OCI-LY7 (cell line): ENCODE results near the gene PIGX. TPM values are rescaled to one million over a fixed set of nuclear protein-coding genes. Genes with fewer than 3 reads are reported as not detected.

Source experiments
- BruUV-seq: library from RNA; stranded (reverse); fragments of 400-500 nt; replicated peaks from 2 replicates; lab custom pipeline; 2021; lab: Mats Ljungman, UMichigan
- CTCF ChIA-PET: fragments of 300-600 bp; sonication (Branson Sonifier 250); formaldehyde crosslinking; loops from one replicate; lab custom pipeline; 2022; ENCODE audit warnings: antibody characterized with exemption; ENCODE audit not compliant: unreplicated experiment; lab: Charles Lee
- POLR2A ChIA-PET: fragments of 300-600 bp; sonication (Branson Sonifier 250); formaldehyde crosslinking; loops from one replicate; lab custom pipeline; 2022; ENCODE audit warnings: antibody characterized with exemption; lab: Charles Lee
- DNase-seq: peaks from one replicate; pipeline ENCODE4 v3.0.0-alpha.2; 2015; ENCODE audit warnings: low spot score
- H2AFZ ChIP-seq: fragments of 200-600 bp; sonication (generic), shearing (Covaris generic); 2 replicates; pipeline ENCODE4 v1.6.1; 2014; ENCODE audit warnings: mild to moderate bottlenecking, antibody characterized with exemption, low read length, moderate library complexity
- H3K27ac ChIP-seq: fragments of 200-600 bp; sonication (generic); 2 replicates; pipeline ENCODE4 v1.5.1; 2014; ENCODE audit warnings: mixed run types, low read depth, mild to moderate bottlenecking, moderate library complexity, low read length, inconsistent platforms; ENCODE audit not compliant: poor library complexity, severe bottlenecking
- H3K36me3 ChIP-seq: fragments of 200-600 bp; sonication (generic); 2 replicates; pipeline ENCODE4 v1.6.1; 2014; ENCODE audit warnings: mild to moderate bottlenecking, antibody characterized with exemption, low read length, moderate library complexity, mixed read lengths; ENCODE audit not compliant: insufficient read depth
- H3K4me1 ChIP-seq: fragments of 200-600 bp; sonication (generic); 2 replicates; pipeline ENCODE4 v1.5.1; 2014; ENCODE audit warnings: mild to moderate bottlenecking, low read length; ENCODE audit not compliant: insufficient read depth, poor library complexity, severe bottlenecking
- H3K4me2 ChIP-seq: fragments of 200-600 bp; sonication (generic); 2 replicates; pipeline ENCODE4 v1.6.1; 2014; ENCODE audit warnings: mild to moderate bottlenecking, low read length
- H3K4me3 ChIP-seq: fragments of 200-600 bp; sonication (generic); 2 replicates; pipeline ENCODE4 v1.5.1; 2014; ENCODE audit warnings: mild to moderate bottlenecking, low read depth, low read length; ENCODE audit not compliant: poor library complexity, severe bottlenecking
- H3K79me2 ChIP-seq: fragments of 200-600 bp; sonication (generic); 2 replicates; pipeline ENCODE4 v1.6.1; 2016; ENCODE audit warnings: low read depth, mild to moderate bottlenecking, low read length, moderate library complexity, mixed read lengths; ENCODE audit not compliant: insufficient read depth
- H3K9me2 ChIP-seq: fragments of 200-600 bp; sonication (generic); 2 replicates; pipeline ENCODE4 v1.6.1; 2016; ENCODE audit warnings: mild to moderate bottlenecking, low read length, mixed read lengths; ENCODE audit not compliant: insufficient read depth
- H3K9me3 ChIP-seq: fragments of 200-600 bp; sonication (generic); 2 replicates; pipeline ENCODE4 v1.6.1; 2014; ENCODE audit warnings: mild to moderate bottlenecking, mixed run types, low read length, mixed read lengths
- H4K20me1 ChIP-seq: fragments of 200-600 bp; sonication (generic); 2 replicates; pipeline ENCODE4 v1.6.1; 2014; ENCODE audit warnings: mild to moderate bottlenecking, antibody characterized with exemption, low read length, moderate library complexity, mixed read lengths; ENCODE audit not compliant: insufficient read depth
- EZH2phosphoT487 ChIP-seq: fragments of 200-600 bp; sonication (generic); IDR thresholded peaks from 2 replicates; pipeline ENCODE4 v1.6.1; 2018; ENCODE audit warnings: low read depth, borderline replicate concordance, mild to moderate bottlenecking, mixed run types, antibody characterized with exemption, low read length, moderate library complexity, mixed read lengths
- intact Hi-C: fragments of 100-400 bp; cut with micrococcal nuclease; formaldehyde crosslinking; loops from one replicate; pipeline ENCODE4 v1.10.0; 2022; ENCODE audit not compliant: unreplicated experiment
- total RNA-seq, 2 experiments: library from RNA; depleted of rRNA in 1 of 2; stranded (reverse); fragments of >200 nt in 1 of 2; shearing (Covaris generic) in 1 of 2; gene quantifications; 2 replicates each; pipeline ENCODE4 v1.2.3, GENCODE V29; 2014 to 2022
- TF ChIP-seq, protein P1 (sequence below): fragments of 200-600 bp; sonication (generic); conservative IDR thresholded peaks from 2 replicates; pipeline ENCODE4 v1.5.1; 2014; ENCODE audit warnings: mild to moderate bottlenecking, antibody characterized with exemption, low read length, moderate library complexity, mixed read lengths

Gene PIGX
- total RNA-seq, 2 experiments from 2014 or later = 24.9 to 31.5 TPM

- no peaks in the 10 kb centered on the region for H3K79me2 ChIP-seq
- H2AFZ ChIP-seq = no peak overlapping the region
- no TSS peak for BruUV-seq
- no peak for TF ChIP-seq EZH2phosphoT487
- TF ChIP-seq, protein P1, sequence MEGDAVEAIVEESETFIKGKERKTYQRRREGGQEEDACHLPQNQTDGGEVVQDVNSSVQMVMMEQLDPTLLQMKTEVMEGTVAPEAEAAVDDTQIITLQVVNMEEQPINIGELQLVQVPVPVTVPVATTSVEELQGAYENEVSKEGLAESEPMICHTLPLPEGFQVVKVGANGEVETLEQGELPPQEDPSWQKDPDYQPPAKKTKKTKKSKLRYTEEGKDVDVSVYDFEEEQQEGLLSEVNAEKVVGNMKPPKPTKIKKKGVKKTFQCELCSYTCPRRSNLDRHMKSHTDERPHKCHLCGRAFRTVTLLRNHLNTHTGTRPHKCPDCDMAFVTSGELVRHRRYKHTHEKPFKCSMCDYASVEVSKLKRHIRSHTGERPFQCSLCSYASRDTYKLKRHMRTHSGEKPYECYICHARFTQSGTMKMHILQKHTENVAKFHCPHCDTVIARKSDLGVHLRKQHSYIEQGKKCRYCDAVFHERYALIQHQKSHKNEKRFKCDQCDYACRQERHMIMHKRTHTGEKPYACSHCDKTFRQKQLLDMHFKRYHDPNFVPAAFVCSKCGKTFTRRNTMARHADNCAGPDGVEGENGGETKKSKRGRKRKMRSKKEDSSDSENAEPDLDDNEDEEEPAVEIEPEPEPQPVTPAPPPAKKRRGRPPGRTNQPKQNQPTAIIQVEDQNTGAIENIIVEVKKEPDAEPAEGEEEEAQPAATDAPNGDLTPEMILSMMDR = no peak
- H3K36me3 ChIP-seq = no peaks in the 10 kb centered on the region
- intact Hi-C loops = no loop called here
- no peak for DNase-seq
- POLR2A ChIA-PET = interaction anchor here (0.7 to 1.0 kb wide), 2 partner anchors 8 to 115 kb away, joined by 3 to 4 read pairs; no protein-coding TSS in a partner anchor
- H3K4me2 ChIP-seq = no peak overlapping the region
- no peaks in the 10 kb centered on the region for H4K20me1 ChIP-seq
- H3K9me2 ChIP-seq = no peaks in the 10 kb centered on the region
- CTCF ChIA-PET = no interaction called here
- H3K27ac ChIP-seq = no peak overlapping the region
- no peak overlapping the region for H3K4me3 ChIP-seq
- no peaks in the 10 kb centered on the region for H3K9me3 ChIP-seq
- no peaks in the 10 kb centered on the region for H3K4me1 ChIP-seq
Observed at GRCh38 chr3:196699749-196700148, 12.4 kb upstream of the PIGX start.

GRCh38 chr3:196700801-196701200 is 11.4 kb upstream of the PIGX start:
- Histone ChIP-seq H3K4me1 (no peaks in the 10 kb centered on the region), H3K36me3 (no peaks in the 10 kb centered on the region), H4K20me1 (no peaks in the 10 kb centered on the region), H3K9me2 (no peaks in the 10 kb centered on the region), H3K4me2 (no peak overlapping the region), H3K9me3 (no peaks in the 10 kb centered on the region), H3K79me2 (no peaks in the 10 kb centered on the region), H3K4me3 (no peak overlapping the region), H3K27ac (no peak overlapping the region), H2AFZ (no peak overlapping the region)
- no TSS peak for BruUV-seq
- ChIA-PET CTCF (no interaction called here), POLR2A (no interaction called here)
- intact Hi-C loops = no loop called here
- DNase-seq = no peak
- TF ChIP-seq, protein P1 = no peak
- no peak for TF ChIP-seq EZH2phosphoT487

- DNase-seq = no peak
- intact Hi-C loops = no loop called here
- Histone ChIP-seq H3K36me3 (no peaks in the 10 kb centered on the region), H3K4me2 (no peak overlapping the region), H3K9me2 (no peaks in the 10 kb centered on the region), H3K4me3 (no peak overlapping the region), H3K9me3 (no peaks in the 10 kb centered on the region), H3K79me2 (peaks cover 4% of the 10 kb centered on the region; the same call in 1 of the 2 replicates), H2AFZ (no peak overlapping the region), H3K4me1 (peaks cover 7% of the 10 kb centered on the region), H4K20me1 (no peaks in the 10 kb centered on the region), H3K27ac (no peak overlapping the region)
- ChIA-PET CTCF (no interaction called here), POLR2A (interaction anchor here (0.6 to 1.0 kb wide), 2 partner anchors 9 to 42 kb away, joined by 3 to 4 read pairs; no protein-coding TSS in a partner anchor)
- BruUV-seq = no TSS peak
- TF ChIP-seq EZH2phosphoT487 = no peak
- TF ChIP-seq, protein P1 = no peak
Observed at GRCh38 chr3:196706327-196706726, 5.8 kb upstream of the PIGX start.
